ENCODE measurements around the gene FADS2.

- TF ChIP-seq CTCF (conservative IDR thresholded peaks at IDR 0.05; ENCODE audit: low read depth in 2 of 2), result peak; percentile 49 to 50
- TF ChIP-seq EZH2 (IDR thresholded peaks at IDR 0.05; ENCODE audit: low read depth, unreplicated experiment), result no peak
- no peak for TF ChIP-seq REST (IDR thresholded peaks at IDR 0.05; ENCODE audit: unreplicated experiment)
- TF ChIP-seq EZH2phosphoT487 (IDR thresholded peaks at IDR 0.05; ENCODE audit: unreplicated experiment), result no peak
- no peak for TF ChIP-seq JUNB (IDR thresholded peaks at IDR 0.05; ENCODE audit: unreplicated experiment)
- TF ChIP-seq POLR2AphosphoS5 (IDR thresholded peaks at IDR 0.05; ENCODE audit: low read depth), result no peak
- no peak for TF ChIP-seq ETS1 (IDR thresholded peaks at IDR 0.05)
- no peak for TF ChIP-seq NANOG (IDR thresholded peaks at IDR 0.05; ENCODE audit: borderline replicate concordance)
- no peak for TF ChIP-seq STAT1 (IDR thresholded peaks at IDR 0.05; ENCODE audit: unreplicated experiment)
- no peak for TF ChIP-seq ZNF114 (CRISPR knock-in tag; IDR thresholded peaks at IDR 0.05)
These were observed 718 bp downstream of the FADS2 start for GRCh38 chr11:61828629-61829407.
